NCI-H187 treated with DMSO at 0.1 percent for 48 hours (cell line): Measurements from ENCODE around the gene MARCHF10.
"Not testable (repeated sequence)": the region's sequence is repeated elsewhere in the genome, so short reads cannot be mapped to it uniquely, and the experiment has no call there.

Experiments
- DNase-seq: peaks from one replicate; lab custom pipeline; 2025; lab: John Stamatoyannopoulos, UW

Gene MARCHF10

GRCh38 chr17:62786646-62787045 lies 21.5 kb downstream of the MARCHF10 start:
- DNase-seq = no peak

- DNase-seq = not testable (repeated sequence)
Observed at GRCh38 chr17:62785983-62786382, 22.1 kb downstream of the MARCHF10 start.

GRCh38 chr17:62782730-62783270 lies 25.3 kb downstream of the MARCHF10 start:
- DNase-seq = no peak

DNA sequence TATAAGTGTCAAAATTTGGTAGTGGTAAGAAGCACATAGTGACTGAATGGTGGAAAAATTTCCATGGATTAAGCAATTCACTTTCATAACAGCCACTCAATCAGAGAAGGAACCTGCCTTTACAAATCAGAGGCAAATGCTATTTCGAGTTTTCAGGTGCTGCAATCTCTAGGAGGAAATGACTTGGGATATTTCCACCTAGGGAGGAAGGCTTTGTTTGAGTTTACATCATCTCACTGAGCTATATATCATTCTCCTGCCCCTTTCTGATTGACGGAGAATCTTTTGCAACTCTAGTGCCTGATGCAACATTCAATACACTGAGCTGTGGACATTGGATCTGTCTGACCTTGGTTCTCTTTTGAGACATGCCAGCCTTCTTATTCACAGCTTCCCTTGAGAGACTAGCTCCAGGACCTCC lies 26.3 kb downstream of the MARCHF10 start:
- no peak for DNase-seq

DNA sequence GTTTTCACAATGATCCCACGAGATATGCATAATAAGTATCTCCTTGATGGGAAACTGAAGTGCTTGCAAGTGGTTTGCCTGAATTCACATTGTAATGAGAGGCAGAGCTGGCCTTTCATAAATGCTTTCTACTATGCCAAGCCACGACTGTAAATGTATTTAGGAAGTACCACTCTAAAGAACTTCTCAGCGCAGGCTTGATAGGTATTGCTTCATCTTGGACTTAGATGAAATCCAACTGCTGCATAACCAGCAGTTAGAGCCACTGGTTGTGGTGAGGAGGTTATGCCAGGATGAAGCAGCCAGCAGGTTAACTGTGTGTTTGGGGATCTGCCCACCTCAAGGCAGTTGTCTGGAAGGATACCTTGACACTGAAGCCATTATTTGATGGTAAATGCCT lies 26.8 kb downstream of the MARCHF10 start:
- peak; percentile 85 for DNase-seq

DNA sequence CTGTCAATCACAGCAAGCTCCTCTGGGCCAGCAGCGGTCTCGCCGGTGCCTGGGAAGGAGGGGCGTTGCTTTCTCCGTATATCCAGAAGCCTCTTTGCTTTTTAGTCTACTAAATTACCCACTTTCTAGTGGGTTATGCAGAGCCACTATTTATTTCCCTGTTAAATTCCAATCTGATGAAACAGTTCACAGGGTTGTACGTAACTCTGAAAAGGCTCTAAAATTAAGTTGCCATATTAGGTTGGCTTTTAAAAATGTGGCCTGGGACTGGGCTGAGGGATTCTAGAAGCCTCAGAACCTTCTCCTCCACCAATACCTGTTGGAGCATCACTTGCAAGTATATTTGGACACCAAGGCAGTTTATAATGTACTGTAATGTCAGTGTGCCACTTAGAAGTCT lies 27.2 kb downstream of the MARCHF10 start:
- DNase-seq = no peak

- DNase-seq = no peak
Observed at GRCh38 chr17:62780269-62780668, 27.8 kb downstream of the MARCHF10 start.

DNA sequence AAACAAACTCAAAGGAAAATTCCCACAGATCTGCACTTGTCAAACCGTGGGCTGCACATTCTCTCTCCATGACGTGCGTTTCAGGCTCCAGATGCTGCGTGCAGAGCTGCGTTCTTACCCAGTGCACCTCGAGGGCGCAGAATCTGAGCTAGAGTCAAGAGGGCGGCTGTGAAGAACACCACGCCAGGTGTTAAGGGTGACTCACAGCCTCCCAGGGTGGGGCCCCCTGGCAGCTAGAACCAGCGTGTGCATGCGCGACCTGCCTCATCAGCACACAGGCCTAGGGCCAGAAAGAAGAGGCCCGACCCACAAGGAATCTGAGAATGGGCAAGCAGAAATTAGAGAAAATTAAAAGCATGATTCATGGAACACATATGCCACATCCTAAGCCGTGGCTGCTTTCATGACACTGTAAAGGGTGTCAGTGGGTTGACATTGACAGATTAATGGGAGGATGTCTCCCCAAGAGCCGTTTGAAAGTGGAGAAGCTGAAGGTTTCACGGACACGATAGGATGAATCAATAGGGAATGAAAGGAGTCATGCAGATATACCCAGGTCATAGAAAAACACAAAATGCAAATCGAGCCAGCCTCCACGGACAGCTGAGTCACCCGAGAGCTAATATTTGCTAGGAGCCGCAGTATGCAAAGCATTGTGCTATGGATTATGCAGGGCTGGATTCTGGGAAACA lies 29.0 kb downstream of the MARCHF10 start:
- DNase-seq = no peak

GRCh38 chr17:62775876-62776275 lies 32.2 kb downstream of the MARCHF10 start:
- DNase-seq = no peak

DNA sequence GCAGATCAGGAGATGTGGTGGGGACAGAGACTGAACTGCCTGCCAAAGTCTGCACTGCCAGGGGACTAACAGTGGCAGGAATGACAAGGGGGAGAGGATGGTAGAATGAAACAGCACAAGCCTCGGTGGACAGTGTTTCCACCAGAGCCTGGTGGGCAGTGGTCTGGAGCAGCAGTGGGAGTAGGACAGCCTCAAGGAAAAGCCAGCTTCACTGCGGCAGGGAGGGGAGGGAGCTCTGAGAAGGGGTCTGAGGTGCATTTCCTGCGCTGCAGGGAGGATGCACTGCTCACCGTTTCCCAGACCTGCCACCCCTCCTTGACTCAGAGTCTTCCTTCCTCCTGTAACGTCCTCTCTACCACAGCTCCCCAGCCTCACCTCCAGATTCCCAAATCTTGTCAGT lies 33.8 kb downstream of the MARCHF10 start:
- DNase-seq = no peak

DNA sequence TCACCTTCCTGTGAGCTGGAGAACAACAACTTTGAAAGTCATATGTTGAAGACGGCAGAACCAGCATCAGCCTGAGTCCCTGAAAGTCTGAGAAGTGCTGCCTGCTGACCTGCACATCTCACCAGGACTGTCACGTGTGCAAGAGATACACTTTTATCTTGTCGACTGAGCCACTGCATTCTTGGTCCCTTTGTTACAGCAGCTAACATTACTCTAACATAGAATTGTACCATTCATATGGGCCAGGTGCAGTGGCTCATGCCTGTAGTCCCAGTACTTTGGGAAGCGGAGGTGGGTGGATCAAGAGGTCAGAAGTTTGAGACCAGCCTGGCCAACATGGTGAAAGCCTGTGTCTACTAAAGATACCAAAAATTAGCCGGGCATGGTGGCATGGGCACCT lies 40.1 kb downstream of the MARCHF10 start:
- no peak for DNase-seq

DNA sequence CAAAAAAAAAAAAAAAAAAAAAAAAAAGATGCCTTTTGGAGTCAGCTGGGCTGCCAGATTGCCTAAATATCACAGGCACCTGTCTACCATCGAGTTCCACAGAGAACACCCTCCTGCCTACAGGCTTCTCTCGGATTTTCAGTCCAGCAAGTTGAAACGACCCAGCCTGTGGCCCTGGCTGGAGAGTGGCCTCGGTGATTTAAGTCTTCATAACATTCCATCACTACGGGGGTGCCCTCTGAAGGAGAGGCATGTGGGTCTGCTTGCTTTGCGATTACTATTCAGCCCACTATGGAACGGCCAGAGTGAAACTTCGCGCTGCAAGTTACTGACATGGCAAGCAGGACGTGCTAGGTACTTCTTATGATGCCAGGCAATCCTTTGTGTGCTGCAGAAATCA lies 42.8 kb downstream of the MARCHF10 start:
- DNase-seq = no peak

GRCh38 chr17:62763891-62764600 lies 44.1 kb downstream of the MARCHF10 start:
- DNase-seq = peak; percentile 73

DNA sequence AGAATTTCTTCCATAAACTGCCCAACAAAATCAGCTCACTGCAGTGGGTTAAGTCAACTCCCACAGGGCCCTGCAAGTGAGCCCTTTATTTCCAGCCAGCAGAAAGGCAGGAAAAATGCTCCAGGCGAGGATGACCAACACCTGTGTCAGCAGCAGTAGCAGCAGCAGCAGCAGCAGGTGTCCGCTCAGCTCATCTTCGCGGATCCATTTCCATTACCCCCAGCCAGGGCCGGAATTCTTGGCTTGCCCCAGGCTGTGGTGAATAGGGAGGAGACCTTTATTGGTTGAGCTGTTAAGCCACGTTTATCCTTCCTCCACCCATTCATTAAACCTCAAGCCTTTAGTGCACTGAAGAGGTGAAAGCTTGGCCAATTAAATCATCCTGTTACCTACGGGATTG lies 46.2 kb downstream of the MARCHF10 start:
- DNase-seq = no peak

DNA sequence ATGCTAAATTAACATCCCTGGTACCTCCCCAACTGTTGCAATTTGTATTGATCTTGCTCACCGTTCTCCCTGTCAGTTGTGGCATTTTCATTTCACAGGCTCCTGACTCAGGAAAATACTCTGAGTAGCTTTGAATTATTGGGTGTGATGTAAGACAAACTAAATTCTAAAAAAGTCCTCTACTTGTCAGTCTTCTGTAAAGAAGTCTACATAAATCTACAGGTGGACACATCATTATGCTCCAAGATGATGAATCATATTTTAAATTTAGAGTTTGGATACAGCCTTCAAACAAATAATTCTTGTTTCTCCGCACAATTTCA lies 47.2 kb downstream of the MARCHF10 start:
- no peak for DNase-seq

DNA sequence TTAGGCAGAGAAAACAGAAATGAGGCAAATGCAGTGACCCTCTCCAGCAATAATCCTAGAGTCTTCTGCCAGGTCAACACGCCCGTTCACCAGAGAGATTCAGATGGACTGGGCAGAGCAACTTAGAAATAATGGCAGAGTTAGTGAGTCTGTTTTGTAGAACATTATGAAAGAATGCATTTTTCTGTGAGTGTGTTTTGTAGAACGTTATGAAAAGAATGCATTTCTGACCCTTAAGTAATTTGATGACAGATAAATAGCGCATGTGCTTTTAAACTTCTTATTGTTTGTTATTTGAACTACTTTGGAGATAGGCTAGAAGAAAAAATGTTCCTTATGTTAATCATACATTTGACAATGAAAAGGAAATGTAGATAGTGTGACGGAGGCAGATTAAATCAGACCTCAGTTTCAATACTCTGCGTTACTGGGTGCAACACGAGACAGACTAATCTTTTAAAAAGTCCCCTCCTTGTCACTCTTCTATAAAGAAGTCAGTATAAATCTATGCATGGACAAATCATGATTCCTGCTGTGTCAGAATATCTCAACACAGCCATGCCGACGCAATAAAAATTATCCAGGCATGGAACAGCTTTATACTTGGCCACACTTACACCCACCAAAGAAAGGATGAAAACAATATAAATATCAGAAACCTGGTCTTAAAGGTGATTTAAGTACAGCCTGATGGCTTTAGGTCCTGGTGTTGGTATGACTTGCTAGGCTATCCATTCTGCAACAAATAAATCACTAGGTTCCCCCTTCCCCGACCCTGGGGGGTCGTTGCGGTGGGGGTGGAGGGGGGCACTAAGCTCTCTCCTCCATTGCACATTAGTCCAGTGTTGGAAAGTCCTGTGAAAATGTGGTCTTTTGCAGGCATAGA lies 47.8 kb downstream of the MARCHF10 start:
- no peak for DNase-seq

- DNase-seq = no peak
Observed at GRCh38 chr17:62757500-62757951, 50.6 kb downstream of the MARCHF10 start.

- DNase-seq = no peak
Observed at GRCh38 chr17:62756198-62756597, 51.9 kb downstream of the MARCHF10 start.

- no peak for DNase-seq
Observed at GRCh38 chr17:62755141-62755851, 52.8 kb downstream of the MARCHF10 start.

DNA sequence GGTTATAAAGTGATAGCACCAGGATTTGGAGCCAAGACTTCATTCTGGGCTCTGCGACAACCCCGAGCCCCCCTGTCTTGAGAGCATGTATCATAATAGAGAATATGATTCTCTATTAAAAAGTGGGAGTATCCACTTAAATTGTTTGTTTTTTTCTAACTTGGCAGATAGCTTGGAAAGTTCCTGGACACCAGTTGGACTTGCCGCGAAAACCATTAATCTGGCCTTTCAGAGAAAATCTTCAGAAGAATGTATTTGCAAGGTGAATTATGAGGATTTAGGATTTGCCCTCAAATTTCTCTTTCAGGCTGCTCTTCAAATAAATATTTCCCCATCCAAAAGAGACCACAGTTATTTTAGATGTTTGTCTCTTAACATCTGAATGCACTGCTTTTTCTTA lies 53.5 kb downstream of the MARCHF10 start:
- DNase-seq = no peak

DNA sequence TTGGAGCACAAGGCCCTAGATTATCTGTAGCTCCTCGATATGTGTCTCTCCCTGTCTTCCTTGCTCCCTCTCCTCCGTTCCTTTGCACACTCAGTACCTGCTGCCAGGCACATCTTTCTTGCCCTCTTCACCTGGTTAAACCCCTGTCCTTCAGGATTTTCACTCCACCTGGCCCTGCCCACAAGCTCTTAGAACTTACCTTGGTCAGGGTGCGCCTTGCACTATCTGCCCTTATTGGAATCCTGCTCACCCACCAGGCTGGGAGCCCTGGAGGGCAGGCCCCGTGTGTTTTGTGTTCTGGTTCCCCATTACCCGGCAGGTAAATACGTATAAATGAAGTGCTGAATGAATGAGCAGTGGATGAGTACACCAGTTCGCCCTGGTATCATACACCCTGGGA lies 54.6 kb downstream of the MARCHF10 start:
- no peak for DNase-seq
